Endodermal cell (in vitro differentiated cells): Measurements from ENCODE around the gene RPL18. TPM values are rescaled to one million over a fixed set of nuclear protein-coding genes. Genes with fewer than 3 reads are reported as not detected.
A peak's percentile ranks its signal among the peaks of the same experiment; 100 is the strongest.

Source experiments
- DNase-seq: peaks from one replicate; pipeline ENCODE4 v3.0.0-alpha.2; 2017
- H3K27ac ChIP-seq: 2 replicates; pipeline ENCODE4 v1.5.1; 2013; ENCODE audit warnings: mild to moderate bottlenecking, low read depth, low read length, moderate library complexity
- H3K27me3 ChIP-seq: 2 replicates; pipeline ENCODE4 v1.6.1; 2013; ENCODE audit warnings: mild to moderate bottlenecking, low read length, moderate library complexity; ENCODE audit not compliant: insufficient read depth, control insufficient read depth, poor library complexity, severe bottlenecking
- H3K36me3 ChIP-seq: 2 replicates; pipeline ENCODE4 v1.7.0; 2013; ENCODE audit warnings: mild to moderate bottlenecking, low read length, moderate library complexity; ENCODE audit not compliant: control insufficient read depth, insufficient read depth
- H3K4me1 ChIP-seq: one replicate; pipeline ENCODE4 v1.7.0; 2013; ENCODE audit warnings: low read length; ENCODE audit not compliant: control insufficient read depth, insufficient read depth
- H3K4me3 ChIP-seq: 2 replicates; pipeline ENCODE4 v1.5.1; 2013; ENCODE audit warnings: mild to moderate bottlenecking, low read length, moderate library complexity
- H3K9ac ChIP-seq: 2 replicates; pipeline ENCODE4 v1.6.1; 2013; ENCODE audit warnings: mild to moderate bottlenecking, low read length, moderate library complexity; ENCODE audit not compliant: poor library complexity, severe bottlenecking; ENCODE audit errors: extremely low read depth
- H3K9me3 ChIP-seq: 2 replicates; pipeline ENCODE4 v1.6.1; 2013; ENCODE audit warnings: mild to moderate bottlenecking, low read length, moderate library complexity; ENCODE audit not compliant: control insufficient read depth
- H3K27ac Mint-ChIP-seq: 2 replicates; pipeline ENCODE4 v1.8.0; 2020; ENCODE audit warnings: mixed read lengths
- H3K27me3 Mint-ChIP-seq: 2 replicates; pipeline ENCODE4 v1.8.0; 2021; ENCODE audit warnings: mild to moderate bottlenecking, mixed read lengths; ENCODE audit not compliant: insufficient read depth
- H3K36me3 Mint-ChIP-seq: 2 replicates; pipeline ENCODE4 v1.8.0; 2020; ENCODE audit warnings: low read depth, mixed read lengths
- H3K4me1 Mint-ChIP-seq: 2 replicates; pipeline ENCODE4 v1.8.0; 2020; ENCODE audit warnings: mixed read lengths
- H3K4me3 Mint-ChIP-seq: 2 replicates; pipeline ENCODE4 v1.8.0; 2020; ENCODE audit warnings: mild to moderate bottlenecking, moderate library complexity, mixed read lengths
- H3K9me3 Mint-ChIP-seq: 2 replicates; pipeline ENCODE4 v1.8.0; 2020; ENCODE audit warnings: mild to moderate bottlenecking, mixed read lengths
- WGBS, 2 experiments: methylation state at CpG; one replicate each; pipeline versions ENCODE4 v1.1.5 to v1.1.7; 2013; ENCODE audit warnings: missing lambda C conversion rate in 2 of 2, mixed read lengths in 1 of 2; ENCODE audit not compliant: insufficient coverage in 1 of 2, insufficient read length in 1 of 2; 5-methylcytosine and 5-hydroxymethylcytosine counted together
- long read RNA-seq, 4 experiments: library from polyadenylated mRNA in 2 of 4; library from RNA in 1 of 4; library from capped mRNA in 1 of 4; stranded (forward) in 3 of 4; unstranded in 1 of 4; transcript quantifications; one replicate each; pipeline ENCODE4 v2.0.0, GENCODE V29; 2020 to 2021; ENCODE audit warnings: inconsistent platforms in 1 of 4
- polyA plus RNA-seq, 2 experiments: library from polyadenylated mRNA; stranded (reverse); fragments of 50-300 nt; gene quantifications; one replicate each; pipeline ENCODE4 v1.2.3, GENCODE V29; 2013
- total RNA-seq, 2 donors: library from RNA; stranded (reverse); fragmentation: NEBNext Ultra II Directional in 1 of 2; extraction: Animal tissue kit (Norgen Biotek cat#: 25700) in 1 of 2; gene quantifications; 2 replicates in 1 of 2; 3 replicates in 1 of 2; pipeline ENCODE4 v1.2.1, GENCODE V29; 2021
- TF ChIP-seq, protein P1 (sequence below): fragments of 200-600 bp; sonication (generic); conservative IDR thresholded peaks from 2 replicates; pipeline ENCODE4 v1.5.0; 2021; ENCODE audit warnings: antibody characterized with exemption, mild to moderate bottlenecking

Gene RPL18
- total RNA-seq = 1,000 to 10,000 TPM; 1,531 to 1,574 TPM
- polyA plus RNA-seq (2013, experiment 1 of 2) = 1,384 TPM
- polyA plus RNA-seq (2013, experiment 2 of 2) = 1,252 TPM
- long read RNA-seq, experiment 1, transcript RPL18-208 (7 exons, 1,004 nt) = major isoform, 439 of 655 reads
- long read RNA-seq, experiment 1, transcript RPL18-201 (6 exons, 612 nt) = minor isoform, 146 of 655 reads
- long read RNA-seq, experiment 1, partial matches to known transcripts = 37 of 655 reads
- long read RNA-seq, experiment 1, other reads (novel, unspliced or antisense) = 26 of 655 reads
- long read RNA-seq, experiment 2, transcript RPL18-201 (6 exons, 612 nt) = minor isoform, 11 of 205 reads
- long read RNA-seq, experiment 2, transcript RPL18-208 (7 exons, 1,004 nt) = major isoform, 178 of 205 reads
- long read RNA-seq, experiment 2, partial matches to known transcripts = 9 of 205 reads
- long read RNA-seq, experiment 2, other reads (novel, unspliced or antisense) = 2 of 205 reads
- long read RNA-seq, experiment 3, transcript RPL18-203 (1 exons, 3,844 nt) = minor isoform, 9 of 281 reads
- long read RNA-seq, experiment 3, transcript RPL18-211 (7 exons, 1,111 nt) = minor isoform, 13 of 281 reads
- long read RNA-seq, experiment 3, transcript RPL18-201 (6 exons, 612 nt) = minor isoform, 12 of 281 reads
- long read RNA-seq, experiment 3, transcript RPL18-208 (7 exons, 1,004 nt) = major isoform, 220 of 281 reads
- long read RNA-seq, experiment 3, partial matches to known transcripts = 10 of 281 reads
- long read RNA-seq, experiment 3, other reads (novel, unspliced or antisense) = 5 of 281 reads
- long read RNA-seq, experiment 4, transcript RPL18-201 (6 exons, 612 nt) = minor isoform, 8 of 37 reads
- long read RNA-seq, experiment 4, transcript RPL18-213 (5 exons, 1,645 nt) = minor isoform, 6 of 37 reads
- long read RNA-seq, experiment 4, transcript RPL18-208 (7 exons, 1,004 nt) = major isoform, 12 of 37 reads
- long read RNA-seq, experiment 4, partial matches to known transcripts = 3 of 37 reads
- long read RNA-seq, experiment 4, other reads (novel, unspliced or antisense) = 6 of 37 reads

GRCh38 chr19:48618916-48619691 is at the start of gene RPL18, which contains the start of gene SPHK2:
RPL18 (minus strand) TSS chr19:48619178; CDS start chr19:48619143, 35 bp downstream.
SPHK2 (plus strand) TSS chr19:48619506; CDS start chr19:48620515, 1,009 bp downstream.
- DNase-seq = peak; percentile 99
- H3K9ac ChIP-seq = peak within 1 kb of the TSS; percentile 100
- Mint-ChIP-seq H3K27me3 (no peaks in the 10 kb centered on the region), H3K4me3 (peak within 1 kb of the TSS; percentile 99), H3K9me3 (no peaks in the 10 kb centered on the region), H3K4me1 (peaks cover 33% of the 10 kb centered on the region), H3K36me3 (peaks cover 32% of the 10 kb centered on the region), H3K27ac (peak within 1 kb of the TSS; percentile 97)
- H3K4me3 ChIP-seq = peak within 1 kb of the TSS; percentile 100
- TF ChIP-seq, protein P1, sequence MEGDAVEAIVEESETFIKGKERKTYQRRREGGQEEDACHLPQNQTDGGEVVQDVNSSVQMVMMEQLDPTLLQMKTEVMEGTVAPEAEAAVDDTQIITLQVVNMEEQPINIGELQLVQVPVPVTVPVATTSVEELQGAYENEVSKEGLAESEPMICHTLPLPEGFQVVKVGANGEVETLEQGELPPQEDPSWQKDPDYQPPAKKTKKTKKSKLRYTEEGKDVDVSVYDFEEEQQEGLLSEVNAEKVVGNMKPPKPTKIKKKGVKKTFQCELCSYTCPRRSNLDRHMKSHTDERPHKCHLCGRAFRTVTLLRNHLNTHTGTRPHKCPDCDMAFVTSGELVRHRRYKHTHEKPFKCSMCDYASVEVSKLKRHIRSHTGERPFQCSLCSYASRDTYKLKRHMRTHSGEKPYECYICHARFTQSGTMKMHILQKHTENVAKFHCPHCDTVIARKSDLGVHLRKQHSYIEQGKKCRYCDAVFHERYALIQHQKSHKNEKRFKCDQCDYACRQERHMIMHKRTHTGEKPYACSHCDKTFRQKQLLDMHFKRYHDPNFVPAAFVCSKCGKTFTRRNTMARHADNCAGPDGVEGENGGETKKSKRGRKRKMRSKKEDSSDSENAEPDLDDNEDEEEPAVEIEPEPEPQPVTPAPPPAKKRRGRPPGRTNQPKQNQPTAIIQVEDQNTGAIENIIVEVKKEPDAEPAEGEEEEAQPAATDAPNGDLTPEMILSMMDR = no peak
- peaks cover 29% of the 10 kb centered on the region for H3K36me3 ChIP-seq
- H3K9me3 ChIP-seq = no peaks in the 10 kb centered on the region
- peak within 1 kb of the TSS; percentile 95 for H3K27ac ChIP-seq
- whole genome bisulfite sequencing, 2 experiments = 0% methylated on average over 67 to 69 of the region's 69 CpGs
- peaks cover 27% of the 10 kb centered on the region for H3K4me1 ChIP-seq
- H3K27me3 ChIP-seq = no peaks in the 10 kb centered on the region

DNA sequence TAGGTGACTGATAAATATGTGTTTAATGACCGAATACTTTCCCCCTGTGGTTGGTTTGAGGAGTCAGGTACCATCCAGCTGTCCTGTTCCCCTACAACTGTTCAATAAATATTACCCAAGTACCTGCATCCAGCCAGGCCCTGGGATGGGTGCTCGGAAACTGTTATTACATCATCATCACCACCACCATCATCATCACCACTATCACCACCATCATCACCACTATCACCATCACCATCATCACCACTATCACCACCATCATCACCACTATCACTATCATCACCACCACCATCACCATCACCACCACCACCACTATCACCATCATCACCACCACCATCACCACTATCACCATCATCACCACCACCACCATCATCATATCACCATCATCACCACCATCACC is 49.8 kb upstream of the RPL18 start:
- TF ChIP-seq, protein P1 = no peak
- Histone ChIP-seq H3K9ac (no peak overlapping the region), H3K4me3 (no peak overlapping the region), H3K9me3 (no peaks in the 10 kb centered on the region), H3K27me3 (no peaks in the 10 kb centered on the region), H3K27ac (no peak overlapping the region), H3K4me1 (no peaks in the 10 kb centered on the region), H3K36me3 (no peaks in the 10 kb centered on the region)
- Mint-ChIP-seq H3K36me3 (no peaks in the 10 kb centered on the region), H3K9me3 (no peaks in the 10 kb centered on the region), H3K27ac (no peak overlapping the region), H3K4me3 (no peak overlapping the region), H3K4me1 (peaks cover 3% of the 10 kb centered on the region), H3K27me3 (peaks cover 6% of the 10 kb centered on the region)
- 94 to 100% methylated on average over 1 to 2 of the region's 2 CpGs for WGBS, 2 experiments
- DNase-seq = no peak

GRCh38 chr19:48668332-48668731 is 49.4 kb upstream of the RPL18 start:
- WGBS, 2 experiments = 78 to 91% methylated on average over 3 of the region's 3 CpGs
- no peaks in the 10 kb centered on the region for H3K27me3 ChIP-seq
- Mint-ChIP-seq H3K27me3 (peaks cover 3% of the 10 kb centered on the region), H3K4me3 (no peak overlapping the region), H3K36me3 (no peaks in the 10 kb centered on the region), H3K4me1 (peaks cover under 1% of the 10 kb centered on the region), H3K9me3 (no peaks in the 10 kb centered on the region), H3K27ac (no peak overlapping the region)
- H3K4me3 ChIP-seq = no peak overlapping the region
- DNase-seq = no peak
- TF ChIP-seq, protein P1 = no peak
- H3K4me1 ChIP-seq = no peaks in the 10 kb centered on the region
- no peak overlapping the region for H3K27ac ChIP-seq
- no peak overlapping the region for H3K9ac ChIP-seq
- no peaks in the 10 kb centered on the region for H3K9me3 ChIP-seq
- no peaks in the 10 kb centered on the region for H3K36me3 ChIP-seq
